HTR-8/SVneo (cell line): Measurements from ENCODE around the gene NDUFA11.
A peak's percentile ranks its signal among the peaks of the same experiment; 100 is the strongest.
"Not testable (repeated sequence)": the region's sequence is repeated elsewhere in the genome, so short reads cannot be mapped to it uniquely, and the experiment has no call there.

Experiments used
- DNase-seq: peaks from one replicate; pipeline ENCODE4 v3.0.0; 2011; ENCODE audit warnings: low spot score, mixed read lengths; ENCODE audit not compliant: insufficient read length
- FAIRE-seq: peaks from 2 replicates; lab custom pipeline; 2011; peaks lifted over from hg19 to GRCh38; lab: Jason Lieb, UNC

NDUFA11 gene

GRCh38 chr19:5865772-5866171 is 37.8 kb downstream of the NDUFA11 start:
- FAIRE-seq: no peak
- no peak for DNase-seq

GRCh38 chr19:5864725-5865486 is 38.7 kb downstream of the NDUFA11 start:
- FAIRE-seq (peak; percentile 9), DNase-seq (no peak)

- FAIRE-seq: no peak
Measured at GRCh38 chr19:5864013-5864720, 39.4 kb downstream of the NDUFA11 start.

GRCh38 chr19:5863030-5863665 is 40.4 kb downstream of the NDUFA11 start:
- DNase-seq: no peak
- FAIRE-seq: no peak

More at GRCh38 chr19:5864013-5864720, 39.4 kb downstream of the NDUFA11 start:
- no peak for DNase-seq

GRCh38 chr19:5857203-5858081 is 46.1 kb downstream of the NDUFA11 start:
- FAIRE-seq: no peak

GRCh38 chr19:5855151-5855550 is 48.4 kb downstream of the NDUFA11 start:
- not testable (repeated sequence) for DNase-seq, FAIRE-seq

More at GRCh38 chr19:5857203-5858081, 46.1 kb downstream of the NDUFA11 start:
- no peak for DNase-seq

- DNase-seq, FAIRE-seq: not testable (repeated sequence)
Measured at GRCh38 chr19:5854121-5854520, 49.5 kb downstream of the NDUFA11 start.

- no peak for FAIRE-seq
- DNase-seq: no peak
Measured at GRCh38 chr19:5851302-5851701, 52.3 kb downstream of the NDUFA11 start, which contains the start of gene FUT3. Gene FUT3, minus strand, starts transcription at chr19:5851449.

GRCh38 chr19:5850743-5851293 is 52.8 kb downstream of the NDUFA11 start:
- no peak for FAIRE-seq
- DNase-seq: no peak

GRCh38 chr19:5850189-5850588 is 53.4 kb downstream of the NDUFA11 start:
- DNase-seq (no peak), FAIRE-seq (no peak)

GRCh38 chr19:5848621-5849020 is 55.0 kb downstream of the NDUFA11 start:
- DNase-seq, FAIRE-seq: not testable (repeated sequence)

- not testable (repeated sequence) for FAIRE-seq
Measured at GRCh38 chr19:5847846-5848245, 55.7 kb downstream of the NDUFA11 start.

More at GRCh38 chr19:5847846-5848245, 55.7 kb downstream of the NDUFA11 start:
- not testable (repeated sequence) for DNase-seq
